ENCODE data around the gene DHRS7. TPM values are rescaled to one million over a fixed set of nuclear protein-coding genes. Genes with fewer than 3 reads are reported as not detected.

DHRS7 gene
- total and polyA plus RNA-seq, 9 of the 15 experiments (the other 6 are each of a cell fraction or from before 2014, with no cell fraction given) = 10.2 to 20.1 (median 15.7) TPM

GRCh38 chr14:60094306-60094897 is 70.8 kb downstream of the DHRS7 start (continued):
- TF ChIP-seq ZNF511 (CRISPR knock-in tag; IDR thresholded peaks at IDR 0.05) = no peak
- no peak for TF ChIP-seq ZNF764 (CRISPR knock-in tag; IDR thresholded peaks at IDR 0.05; ENCODE audit: low read depth)
- peak; percentile 82 to 99 for TF ChIP-seq TEAD1 (CRISPR knock-in tag; IDR thresholded peaks at IDR 0.05)
- TF ChIP-seq KLF16 (IDR thresholded peaks at IDR 0.05) = no peak
- TF ChIP-seq NR2C1 (IDR thresholded peaks at IDR 0.05) = no peak
- TF ChIP-seq NR2C1 (tag; IDR thresholded peaks at IDR 0.05) = no peak
- no peak for TF ChIP-seq STAG1 (CRISPR knock-in tag; IDR thresholded peaks at IDR 0.05; ENCODE audit: borderline replicate concordance)
- TF ChIP-seq PTRF (tag; IDR thresholded peaks at IDR 0.05) = no peak
- TF ChIP-seq ATF6 (CRISPR knock-in tag; IDR thresholded peaks at IDR 0.05) = no peak
- no peak for TF ChIP-seq ELK3 (CRISPR knock-in tag; IDR thresholded peaks at IDR 0.05)
- no peak for TF ChIP-seq ZNF354B (CRISPR knock-in tag; IDR thresholded peaks at IDR 0.05)
- no peak for TF ChIP-seq ADNP (tag; IDR thresholded peaks at IDR 0.05)
- peak; percentile 60 for TF ChIP-seq NCOR1 (IDR thresholded peaks at IDR 0.05)
- peak; percentile 41 for TF ChIP-seq TAF9B (IDR thresholded peaks at IDR 0.05; ENCODE audit: partially characterized antibody)
- no peak for TF ChIP-seq FOXK1 (CRISPR knock-in tag; IDR thresholded peaks at IDR 0.05; ENCODE audit: borderline replicate concordance)
- no peak for TF ChIP-seq ZNF212 (CRISPR knock-in tag; IDR thresholded peaks at IDR 0.05)
- TF ChIP-seq TOE1 (IDR thresholded peaks at IDR 0.05; ENCODE audit: borderline replicate concordance) = no peak
- no peak for TF ChIP-seq TOE1 (CRISPR knock-in tag; IDR thresholded peaks at IDR 0.05; ENCODE audit: borderline replicate concordance, low read depth)
- no peak for TF ChIP-seq FUS (optimal IDR thresholded peaks at IDR 0.05; ENCODE audit: low read depth, low read length)
- no peak for TF ChIP-seq PML (IDR thresholded peaks at IDR 0.05; ENCODE audit: low read length)
- no peak for TF ChIP-seq SMARCA4 (IDR thresholded peaks at IDR 0.05)
- no peak for TF ChIP-seq CBX3 (IDR thresholded peaks at IDR 0.05; ENCODE audit: borderline replicate concordance in 1 of 2, low read length in 2 of 2)
- no peak for TF ChIP-seq FOXA1 (IDR thresholded peaks at IDR 0.05; ENCODE audit: borderline replicate concordance)
- no peak for TF ChIP-seq CBX5 (IDR thresholded peaks at IDR 0.05; ENCODE audit: borderline replicate concordance, low read depth)
- no peak for TF ChIP-seq DLX4 (CRISPR knock-in tag; IDR thresholded peaks at IDR 0.05)
- TF ChIP-seq NFIC (IDR thresholded peaks at IDR 0.05) = no peak
- TF ChIP-seq ETV5 (CRISPR knock-in tag; IDR thresholded peaks at IDR 0.05; ENCODE audit: low read depth) = peak; percentile 48; the same call in 1 of the 2 replicates
- peak; percentile 38; the same call in 1 of the 2 replicates for TF ChIP-seq CXXC5 (CRISPR knock-in tag; IDR thresholded peaks at IDR 0.05)
